Fibroblast of lung (primary cell): Measurements from ENCODE around the gene BRAF. TPM values are rescaled to one million over a fixed set of nuclear protein-coding genes. Genes with fewer than 3 reads are reported as not detected.
A peak's percentile ranks its signal among the peaks of the same experiment; 100 is the strongest.

Experiments used
- DNase-seq, 2 donors: peaks; one replicate each; pipeline versions ENCODE4 v3.0.0 to v3.0.0-alpha.2; 2010; ENCODE audit warnings: low read depth in 2 of 2
- H2AFZ ChIP-seq: 2 replicates; pipeline ENCODE4 v1.5.1; 2012; ENCODE audit warnings: low read length, control low read depth, inconsistent platforms
- H3K27ac ChIP-seq: 2 replicates; pipeline ENCODE4 v1.5.1; 2011; ENCODE audit warnings: low read length, control low read depth; ENCODE audit not compliant: insufficient read depth
- H3K27me3 ChIP-seq: 2 replicates; pipeline ENCODE4 v1.5.1; 2011; ENCODE audit warnings: mild to moderate bottlenecking, low read length; ENCODE audit not compliant: control insufficient read depth, insufficient read depth
- H3K36me3 ChIP-seq: 2 replicates; pipeline ENCODE4 v1.5.1; 2011; ENCODE audit warnings: low read length; ENCODE audit not compliant: control insufficient read depth, insufficient read depth
- H3K4me1 ChIP-seq: 2 replicates; pipeline ENCODE4 v1.5.1; 2011; ENCODE audit warnings: low read length; ENCODE audit not compliant: control insufficient read depth, insufficient read depth; ENCODE audit errors: extremely low read depth
- H3K4me2 ChIP-seq: 2 replicates; pipeline ENCODE4 v1.5.1; 2011; ENCODE audit warnings: low read length, control low read depth; ENCODE audit not compliant: insufficient read depth; ENCODE audit errors: extremely low read depth
- H3K4me3 ChIP-seq, 4 experiments: fragments of 200-600 bp in 1 of 4; sonication (generic) in 1 of 4; replicated peaks in 1 of 4; 2 replicates each; pipeline ENCODE4 v1.5.1; 2011 to 2016; ENCODE audit warnings: low read length in 4 of 4, low read depth in 3 of 4, mild to moderate bottlenecking in 3 of 4, control low read depth in 2 of 4, inconsistent platforms in 1 of 4, mixed read lengths in 1 of 4; ENCODE audit not compliant: insufficient read depth in 1 of 4; ENCODE audit errors: control extremely low read depth in 1 of 4
- H3K79me2 ChIP-seq: 2 replicates; pipeline ENCODE4 v1.5.1; 2012; ENCODE audit warnings: mild to moderate bottlenecking, low read length, inconsistent platforms; ENCODE audit not compliant: control insufficient read depth, insufficient read depth
- H3K9ac ChIP-seq: 2 replicates; pipeline ENCODE4 v1.5.1; 2011; ENCODE audit warnings: mild to moderate bottlenecking, low read length, control low read depth; ENCODE audit not compliant: insufficient read depth
- H3K9me3 ChIP-seq: 2 replicates; pipeline ENCODE4 v1.5.1; 2012; ENCODE audit warnings: low read depth, low read length; ENCODE audit not compliant: control insufficient read depth, insufficient read depth
- H4K20me1 ChIP-seq: 2 replicates; pipeline ENCODE4 v1.5.1; 2011; ENCODE audit warnings: low read length; ENCODE audit not compliant: control insufficient read depth, insufficient read depth; ENCODE audit errors: extremely low read depth
- CTCF ChIP-seq, 2 donors: IDR thresholded peaks in 1 of 2; conservative IDR thresholded peaks in 1 of 2; 1 replicate in 1 of 2; 2 replicates in 1 of 2; pipeline ENCODE4 v1.5.1; 2011 to 2012; ENCODE audit warnings: low read length in 2 of 2, control low read depth in 1 of 2, inconsistent platforms in 1 of 2, low read depth in 1 of 2, mild to moderate bottlenecking in 1 of 2
- EZH2 ChIP-seq: IDR thresholded peaks from 2 replicates; pipeline ENCODE4 v1.5.1; 2012; ENCODE audit warnings: low read length, control low read depth, mild to moderate bottlenecking; ENCODE audit errors: missing control alignments
- polyA plus RNA-seq, 2 donors: library from polyadenylated mRNA; depleted of rRNA in 1 of 2; stranded (reverse) in 1 of 2; unstranded in 1 of 2; fragments of >200 nt; gene quantifications; 2 replicates each; pipeline ENCODE4 v1.2.1, GENCODE V29; 2011 to 2012; ENCODE audit warnings: missing spikeins in 1 of 2
- total RNA-seq: library from RNA; depleted of rRNA; stranded (reverse); fragments of >200 nt; gene quantifications from 2 replicates; pipeline ENCODE4 v1.2.1, GENCODE V29; 2014

BRAF gene
- total and polyA plus RNA-seq, 2 donors (not counting 1 experiment from before 2014, with no cell fraction given), result 21.1 to 23.1 TPM

- no peaks in the 10 kb centered on the region for H3K4me1 ChIP-seq
- peak overlapping the region; percentile 20 for H2AFZ ChIP-seq
- peak overlapping the region; percentile 76 to 91 (median 86) for H3K4me3 ChIP-seq
- H3K27me3 ChIP-seq, result no peaks in the 10 kb centered on the region
- peak overlapping the region; percentile 95 for H3K4me2 ChIP-seq
- H3K9me3 ChIP-seq, result no peaks in the 10 kb centered on the region
- TF ChIP-seq EZH2, result no peak
- TF ChIP-seq CTCF (conservative IDR thresholded peaks at IDR 0.05 in 1 of 2, IDR thresholded peaks at IDR 0.05 in 1 of 2; ENCODE audit: low read depth in 1 of 2, low read length in 2 of 2), result no peak
- no peaks in the 10 kb centered on the region for H3K36me3 ChIP-seq
- H3K79me2 ChIP-seq, result peaks cover 53% of the 10 kb centered on the region
- H3K9ac ChIP-seq, result peak overlapping the region; percentile 93
- peak overlapping the region; percentile 93 for H3K27ac ChIP-seq
- DNase-seq, result peak; percentile 16 to 21
- peaks cover 5% of the 10 kb centered on the region for H4K20me1 ChIP-seq
These were observed 1.2 kb downstream of the BRAF start for GRCh38 chr7:140923358-140924006.

- H3K9ac ChIP-seq, result no peak overlapping the region
- TF ChIP-seq EZH2 (no peak), CTCF (conservative IDR thresholded peaks at IDR 0.05 in 1 of 2, IDR thresholded peaks at IDR 0.05 in 1 of 2; ENCODE audit: low read depth in 1 of 2, low read length in 2 of 2) (no peak)
These were observed 1.9 kb downstream of the BRAF start for GRCh38 chr7:140922741-140923345.

GRCh38 chr7:140920745-140921144 lies 4.0 kb downstream of the BRAF start:
- Histone ChIP-seq H2AFZ (no peak overlapping the region), H4K20me1 (peaks cover 5% of the 10 kb centered on the region), H3K9me3 (no peaks in the 10 kb centered on the region), H3K79me2 (peaks cover 76% of the 10 kb centered on the region), H3K9ac (no peak overlapping the region), H3K4me3 (no peak overlapping the region), H3K36me3 (no peaks in the 10 kb centered on the region), H3K27me3 (no peaks in the 10 kb centered on the region), H3K4me2 (no peak overlapping the region), H3K4me1 (no peaks in the 10 kb centered on the region), H3K27ac (no peak overlapping the region)
- TF ChIP-seq EZH2 (no peak), CTCF (conservative IDR thresholded peaks at IDR 0.05 in 1 of 2, IDR thresholded peaks at IDR 0.05 in 1 of 2; ENCODE audit: low read depth in 1 of 2, low read length in 2 of 2) (no peak)
- DNase-seq, result no peak

More at GRCh38 chr7:140922741-140923345, 1.9 kb downstream of the BRAF start:
- peak overlapping the region; percentile 76 to 91 (median 86) for H3K4me3 ChIP-seq
- H3K27me3 ChIP-seq, result no peaks in the 10 kb centered on the region
- no peak for DNase-seq
- no peaks in the 10 kb centered on the region for H3K9me3 ChIP-seq
- H3K4me2 ChIP-seq, result peak overlapping the region; percentile 95
- no peaks in the 10 kb centered on the region for H3K36me3 ChIP-seq
- H4K20me1 ChIP-seq, result peaks cover 5% of the 10 kb centered on the region
- H3K79me2 ChIP-seq, result peaks cover 59% of the 10 kb centered on the region
- no peak overlapping the region for H2AFZ ChIP-seq
- no peaks in the 10 kb centered on the region for H3K4me1 ChIP-seq
- no peak overlapping the region for H3K27ac ChIP-seq
